GM23338 (cell line): Measurements from ENCODE around the gene ZNF227. TPM values are rescaled to one million over a fixed set of nuclear protein-coding genes. Genes with fewer than 3 reads are reported as not detected.

ENCODE experiments used
- ATAC-seq: fragments of 200-7000 bp; cut with Tn5 transposase; 3 replicates; pipeline ENCODE4 v1.9.1; 2020
- DNase-seq: peaks from one replicate; pipeline ENCODE4 v3.0.0-alpha.2; 2015; ENCODE audit warnings: low spot score
- H2AFZ ChIP-seq: fragments of 200-600 bp; sonication (generic); 2 replicates; pipeline ENCODE4 v1.8.0; 2016; ENCODE audit warnings: antibody characterized with exemption, mild to moderate bottlenecking, moderate library complexity
- H3F3A ChIP-seq: fragments of 200-600 bp; sonication (generic); replicated peaks from 2 replicates; pipeline ENCODE4 v1.8.0; 2017; ENCODE audit warnings: antibody characterized with exemption, mixed run types, low read depth
- H3K27ac ChIP-seq: fragments of 200-600 bp; sonication (generic); 2 replicates; pipeline ENCODE4 v1.6.1; 2016; ENCODE audit warnings: low read depth
- H3K27me3 ChIP-seq: fragments of 200-600 bp; sonication (generic); 2 replicates; pipeline ENCODE4 v1.8.0; 2016; ENCODE audit warnings: mild to moderate bottlenecking, mixed run types, moderate library complexity; ENCODE audit not compliant: insufficient read depth
- H3K36me3 ChIP-seq: fragments of 200-600 bp; sonication (generic); 2 replicates; pipeline ENCODE4 v1.8.0; 2016; ENCODE audit warnings: mild to moderate bottlenecking; ENCODE audit not compliant: insufficient read depth
- H3K4me1 ChIP-seq: fragments of 200-600 bp; sonication (generic); 2 replicates; pipeline ENCODE4 v1.8.0; 2016; ENCODE audit warnings: mild to moderate bottlenecking, moderate library complexity; ENCODE audit not compliant: insufficient read depth
- H3K4me2 ChIP-seq: fragments of 200-600 bp; sonication (generic); 2 replicates; pipeline ENCODE4 v1.7.1; 2017; ENCODE audit warnings: mixed run types
- H3K4me3 ChIP-seq: fragments of 200-600 bp; sonication (generic); 2 replicates; pipeline ENCODE4 v1.6.1; 2016; ENCODE audit warnings: mixed run types
- H3K79me2 ChIP-seq: fragments of 200-600 bp; sonication (generic); replicated peaks from 2 replicates; pipeline ENCODE4 v1.8.0; 2017; ENCODE audit warnings: mild to moderate bottlenecking; ENCODE audit not compliant: insufficient read depth
- H3K9me2 ChIP-seq: fragments of 200-600 bp; sonication (generic); 2 replicates; pipeline ENCODE4 v1.8.0; 2017; ENCODE audit not compliant: insufficient read depth
- H4K20me1 ChIP-seq: fragments of 200-600 bp; sonication (generic); replicated peaks from 2 replicates; pipeline ENCODE4 v1.8.0; 2017; ENCODE audit warnings: mild to moderate bottlenecking; ENCODE audit not compliant: insufficient read depth
- H3K27ac Mint-ChIP-seq: 2 replicates; pipeline ENCODE4 v1.8.0; 2020; ENCODE audit warnings: inconsistent platforms, mild to moderate bottlenecking, moderate library complexity, mixed read lengths
- H3K27me3 Mint-ChIP-seq: 3 replicates; pipeline ENCODE4 v1.8.0; 2022; ENCODE audit warnings: low read depth, mild to moderate bottlenecking, moderate library complexity, mixed read lengths, inconsistent platforms; ENCODE audit not compliant: insufficient read depth, poor library complexity
- H3K36me3 Mint-ChIP-seq: 3 replicates; pipeline ENCODE4 v1.8.0; 2021; ENCODE audit warnings: low read depth, mild to moderate bottlenecking, inconsistent platforms, moderate library complexity, mixed read lengths
- H3K4me1 Mint-ChIP-seq: 3 replicates; pipeline ENCODE4 v1.8.0; 2020; ENCODE audit warnings: mild to moderate bottlenecking, inconsistent platforms, mixed read lengths
- H3K4me3 Mint-ChIP-seq: 3 replicates; pipeline ENCODE4 v1.8.0; 2021; ENCODE audit warnings: moderate library complexity, mild to moderate bottlenecking, inconsistent platforms, mixed read lengths
- H3K9me3 Mint-ChIP-seq: 3 replicates; pipeline ENCODE4 v1.8.0; 2020; ENCODE audit warnings: moderate library complexity, mild to moderate bottlenecking, inconsistent platforms, mixed read lengths
- CREB1 ChIP-seq: fragments of 250-450 bp; sonication (Bioruptor Pico); IDR thresholded peaks from 2 replicates; pipeline ENCODE4 v1.5.0; 2020; ENCODE audit warnings: low read depth, mild to moderate bottlenecking, moderate library complexity
- CTCF ChIP-seq, 2 experiments: fragments of 200-600 bp in 1 of 2; sonication (generic) in 1 of 2; conservative IDR thresholded peaks; 2 replicates each; pipeline versions ENCODE4 v1.5.1 to v1.6.1; 2016 to 2017; ENCODE audit warnings: antibody characterized with exemption in 2 of 2, low read depth in 2 of 2, mild to moderate bottlenecking in 2 of 2, moderate library complexity in 1 of 2
- ETS1 ChIP-seq: IDR thresholded peaks from 2 replicates; pipeline ENCODE4 v1.6.1; 2016; ENCODE audit warnings: antibody characterized with exemption
- EZH2 ChIP-seq: fragments of 200-600 bp; sonication (generic); IDR thresholded peaks from one replicate; pipeline ENCODE4 v1.8.0; 2017; ENCODE audit warnings: antibody characterized with exemption, mild to moderate bottlenecking, low read depth; ENCODE audit not compliant: unreplicated experiment
- EZH2phosphoT487 ChIP-seq: fragments of 200-600 bp; sonication (generic); IDR thresholded peaks from one replicate; pipeline ENCODE4 v1.8.1; 2018; ENCODE audit warnings: antibody characterized with exemption; ENCODE audit not compliant: unreplicated experiment
- JUNB ChIP-seq: IDR thresholded peaks from one replicate; pipeline ENCODE4 v1.6.1; 2016; ENCODE audit warnings: antibody characterized with exemption; ENCODE audit not compliant: unreplicated experiment
- NANOG ChIP-seq: IDR thresholded peaks from 2 replicates; pipeline ENCODE4 v1.6.1; 2016; ENCODE audit warnings: antibody characterized with exemption, borderline replicate concordance
- POLR2AphosphoS5 ChIP-seq: IDR thresholded peaks from 2 replicates; pipeline ENCODE4 v1.6.1; 2016; ENCODE audit warnings: antibody characterized with exemption, low read depth
- REST ChIP-seq: IDR thresholded peaks from one replicate; pipeline ENCODE4 v1.6.1; 2018; ENCODE audit warnings: antibody characterized with exemption; ENCODE audit not compliant: unreplicated experiment
- ZNF114 ChIP-seq: fragments of 250-450 bp; sonication (Bioruptor Pico); IDR thresholded peaks from 2 replicates; pipeline ENCODE4 v1.5.0; 2020; ENCODE audit warnings: mild to moderate bottlenecking, moderate library complexity
- ZNF331 ChIP-seq: fragments of 250-450 bp; sonication (Bioruptor Pico); IDR thresholded peaks from 2 replicates; pipeline ENCODE4 v1.5.0; 2020; ENCODE audit warnings: low read depth, mild to moderate bottlenecking, moderate library complexity
- ZNF462 ChIP-seq: fragments of 250-450 bp; sonication (Bioruptor Pico); IDR thresholded peaks from 2 replicates; pipeline ENCODE4 v1.5.0; 2020; ENCODE audit warnings: mild to moderate bottlenecking, moderate library complexity
- polyA plus RNA-seq: library from polyadenylated mRNA; unstranded; fragments of >200 nt; fragmentation: Nextera tagmentation; extraction: Ambion mirVana; gene quantifications from 2 replicates; pipeline ENCODE4 v1.2.1, GENCODE V29; 2016
- total RNA-seq: library from RNA; depleted of rRNA; stranded (reverse); fragments of >200 nt; shearing (Covaris generic); gene quantifications from 2 replicates; pipeline ENCODE4 v1.2.3, GENCODE V29; 2014

The ZNF227 gene
- total and polyA plus RNA-seq, 2 experiments from 2014 or later, result 6.6 to 18.2 TPM

GRCh38 chr19:44228318-44228717 lies 16.0 kb downstream of the ZNF227 start:
- peaks cover 50% of the 10 kb centered on the region for H3K36me3 ChIP-seq
- H3K36me3 Mint-ChIP-seq, result peaks cover 92% of the 10 kb centered on the region

More at GRCh38 chr19:44228318-44228717, 16.0 kb downstream of the ZNF227 start:
- Mint-ChIP-seq H3K27me3 (no peaks in the 10 kb centered on the region), H3K4me1 (no peaks in the 10 kb centered on the region), H3K9me3 (peaks cover 50% of the 10 kb centered on the region), H3K4me3 (no peak overlapping the region), H3K27ac (no peak overlapping the region)
- DNase-seq (no peak), ATAC-seq (no peak)
- H3K4me3 ChIP-seq, result no peak overlapping the region
- H3F3A ChIP-seq, result no peaks in the 10 kb centered on the region
- no peak for TF ChIP-seq REST
- TF ChIP-seq CTCF (conservative IDR thresholded peaks at IDR 0.05; ENCODE audit: low read depth in 2 of 2), result no peak
- TF ChIP-seq NANOG, result no peak
- TF ChIP-seq POLR2AphosphoS5, result no peak
- no peak for TF ChIP-seq EZH2
- no peak for TF ChIP-seq EZH2phosphoT487
- TF ChIP-seq ZNF462, result no peak
- no peak for TF ChIP-seq ETS1
- TF ChIP-seq JUNB, result no peak
- TF ChIP-seq ZNF114 (CRISPR knock-in tag), result no peak
- no peak for TF ChIP-seq CREB1
- TF ChIP-seq ZNF331 (CRISPR knock-in tag), result no peak
- H3K79me2 ChIP-seq, result peaks cover 23% of the 10 kb centered on the region
- H3K4me1 ChIP-seq, result no peaks in the 10 kb centered on the region
- H3K27me3 ChIP-seq, result no peaks in the 10 kb centered on the region
- H4K20me1 ChIP-seq, result no peaks in the 10 kb centered on the region
- 0 out of 2 replicates have a peak, but pooled peaks cover 3% of the 10 kb centered on the region for H3K9me2 ChIP-seq
- H3K27ac ChIP-seq, result no peak overlapping the region
- no peak overlapping the region for H2AFZ ChIP-seq
- no peak overlapping the region for H3K4me2 ChIP-seq
